Retinal pigment epithelial cell (primary cell): ENCODE data around the gene DNM1.
A peak's percentile ranks its signal among the peaks of the same experiment; 100 is the strongest.

Experiments
- DNase-seq: peaks from one replicate; pipeline ENCODE4 v3.0.0-alpha.2; 2010; ENCODE audit warnings: low read depth
- H3K4me3 ChIP-seq: 2 replicates; pipeline ENCODE4 v1.5.1; 2011; ENCODE audit warnings: mild to moderate bottlenecking, low read length, control low read depth, moderate library complexity
- CTCF ChIP-seq: conservative IDR thresholded peaks from 2 replicates; pipeline ENCODE4 v1.5.1; 2011; ENCODE audit warnings: low read depth, low read length, control low read depth, inconsistent platforms

Gene DNM1

GRCh38 chr9:128253991-128254346 lies 50.8 kb downstream of the DNM1 start:
- TF ChIP-seq CTCF, result no peak
- H3K4me3 ChIP-seq, result no peak overlapping the region

DNA sequence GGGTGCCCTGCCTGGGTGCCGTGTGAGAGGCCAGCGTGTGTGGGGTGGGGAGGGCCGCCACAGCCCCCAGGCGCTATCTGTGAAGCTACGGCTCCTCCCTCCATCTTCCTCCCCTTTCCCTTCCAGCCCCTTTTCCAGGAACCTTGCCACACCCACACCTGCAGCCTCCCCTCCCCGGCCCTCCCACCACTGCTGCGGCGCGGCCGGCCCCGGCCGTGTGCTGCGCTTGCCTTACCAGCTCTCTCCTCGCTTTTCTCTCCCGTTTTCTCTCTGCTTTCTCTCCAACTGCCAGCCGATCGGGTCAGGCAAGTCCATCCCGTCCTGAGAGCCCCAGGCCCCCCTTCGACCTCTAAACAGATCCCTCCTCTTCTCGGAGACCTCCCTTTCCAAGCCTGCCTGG lies 51.2 kb downstream of the DNM1 start:
- no peak for DNase-seq
- no peak overlapping the region for H3K4me3 ChIP-seq
- no peak for TF ChIP-seq CTCF

More at GRCh38 chr9:128253991-128254346, 50.8 kb downstream of the DNM1 start:
- no peak for DNase-seq

GRCh38 chr9:128254855-128255759 lies 51.9 kb downstream of the DNM1 start:
- DNase-seq, result no peak
- TF ChIP-seq CTCF, result peak; percentile 95
- no peak overlapping the region for H3K4me3 ChIP-seq

DNA sequence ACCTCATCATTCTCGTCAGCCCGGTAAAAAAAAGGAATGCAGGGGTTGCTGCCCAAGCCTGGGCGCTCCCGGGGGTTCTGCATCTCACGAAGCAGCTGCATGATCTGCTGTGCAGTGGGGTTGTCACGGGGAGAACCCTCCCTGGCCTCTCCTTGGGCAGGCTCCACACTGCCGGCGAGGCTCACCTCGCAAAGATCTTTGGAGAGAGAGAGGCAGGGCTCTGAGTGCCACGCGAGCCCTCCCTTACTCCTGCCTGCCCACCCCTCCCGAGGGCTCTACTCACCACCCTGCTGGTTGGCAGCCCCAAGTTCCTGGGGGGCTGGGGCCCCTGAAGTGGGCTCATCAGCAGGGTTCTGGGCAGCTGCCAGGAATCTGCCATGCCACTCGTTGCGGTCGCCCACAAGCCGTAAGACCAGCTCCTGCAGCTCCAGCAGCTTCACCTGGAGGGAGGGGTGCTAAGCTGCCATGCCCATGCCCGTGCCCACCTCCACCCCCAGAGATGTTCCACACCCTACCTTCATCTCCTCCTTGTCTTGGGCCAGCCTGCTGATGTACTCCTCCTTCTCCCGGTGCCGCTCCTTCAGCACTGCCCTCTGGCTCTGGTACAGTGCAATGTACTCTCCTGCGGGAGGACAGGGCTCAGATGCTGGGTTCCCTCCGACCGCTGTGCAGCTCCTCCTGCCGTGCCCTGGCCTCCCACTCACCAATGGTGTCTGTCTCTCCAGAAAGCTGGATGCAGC lies 54.1 kb downstream of the DNM1 start:
- TF ChIP-seq CTCF, result no peak
- DNase-seq, result no peak
- no peak overlapping the region for H3K4me3 ChIP-seq

- DNase-seq, result no peak
- TF ChIP-seq CTCF, result no peak
Observed at GRCh38 chr9:128257907-128258306, 54.7 kb downstream of the DNM1 start.

GRCh38 chr9:128258326-128258725 lies 55.1 kb downstream of the DNM1 start:
- TF ChIP-seq CTCF, result no peak
- DNase-seq, result no peak
- no peak overlapping the region for H3K4me3 ChIP-seq

More at GRCh38 chr9:128257907-128258306, 54.7 kb downstream of the DNM1 start:
- no peak overlapping the region for H3K4me3 ChIP-seq
